Measurements from ENCODE around the gene VAMP8. TPM values are rescaled to one million over a fixed set of nuclear protein-coding genes. Genes with fewer than 3 reads are reported as not detected.
A peak's percentile ranks its signal among the peaks of the same experiment; 100 is the strongest.

VAMP8 gene
- total RNA-seq, 4 donors from 2014 or later, result 78.8 to 144 (median 93.8) TPM

GRCh38 chr2:85584354-85584856 is 7.0 kb downstream of the VAMP8 start, which contains the start of gene VAMP5:
Gene VAMP5, plus strand, starts transcription at chr2:85584431. Its CDS starts 60 bp downstream, at chr2:85584491.
- peak within 1 kb of the TSS; percentile 43 to 85 (median 59) for H3K4me3 ChIP-seq
- intact Hi-C loops (cut with DNase I), result no loop called here
- 0% methylated on average over 7 of the region's 52 CpGs; no CpG with 5 or more reads in 1 of the 2 donors for WGBS, 2 donors

GRCh38 chr2:85584857-85585780 is 7.7 kb downstream of the VAMP8 start:
- Histone ChIP-seq H3K36me3 (peaks cover 0 to 32% (median 0%) of the 10 kb centered on the region in 3 donors), H3K27me3 (no peaks in the 10 kb centered on the region), H3K27ac (peak overlapping the region; percentile 86 to 97 (median 94)), H3K9me3 (no peaks in the 10 kb centered on the region), H3K4me1 (peaks cover 21 to 82% (median 66%) of the 10 kb centered on the region in 3 donors), H3K4me3 (peak overlapping the region; percentile 43 to 85 (median 59))
- 25 to 45% methylated on average over 4 to 6 of the region's 9 CpGs for WGBS, 2 donors
- TF ChIP-seq CTCF (IDR thresholded peaks at IDR 0.05), result no peak
- no peak for TF ChIP-seq POLR2A (IDR thresholded peaks at IDR 0.05)
- no peak for DNase-seq
- intact Hi-C loops (cut with DNase I), result no loop called here

More at GRCh38 chr2:85584354-85584856, 7.0 kb downstream of the VAMP8 start, which contains the start of gene VAMP5:
- Histone ChIP-seq H3K27me3 (no peaks in the 10 kb centered on the region), H3K9me3 (no peaks in the 10 kb centered on the region), H3K4me1 (peaks cover 21 to 82% (median 68%) of the 10 kb centered on the region in 3 donors), H3K36me3 (peaks cover 0 to 33% (median 0%) of the 10 kb centered on the region in 3 donors), H3K27ac (peak within 1 kb of the TSS; percentile 86 to 97 (median 94))
- no peak for DNase-seq
- peak in 2 of 4 donors; percentile 51 to 55 for TF ChIP-seq POLR2A (IDR thresholded peaks at IDR 0.05)
- no peak for TF ChIP-seq CTCF (IDR thresholded peaks at IDR 0.05)

- peak overlapping the region; percentile 86 to 97 (median 94) for H3K27ac ChIP-seq
- no peaks in the 10 kb centered on the region for H3K9me3 ChIP-seq
- H3K4me3 ChIP-seq, result peak overlapping the region in 2 of 4 donors; percentile 66 to 85
- H3K4me1 ChIP-seq, result peaks cover 28 to 82% (median 68%) of the 10 kb centered on the region in 3 donors
- H3K27me3 ChIP-seq, result no peaks in the 10 kb centered on the region
- peaks cover 0 to 26% (median 0%) of the 10 kb centered on the region in 3 donors for H3K36me3 ChIP-seq
- intact Hi-C loops (cut with DNase I), result no loop called here
- no peak for DNase-seq
- TF ChIP-seq CTCF (IDR thresholded peaks at IDR 0.05) (no peak), POLR2A (IDR thresholded peaks at IDR 0.05) (no peak)
- 69 to 72% methylated on average over 1 of the region's 1 CpG for whole genome bisulfite sequencing, 2 donors
These were observed 8.4 kb downstream of the VAMP8 start for GRCh38 chr2:85585781-85586105.

GRCh38 chr2:85588236-85588635 is 10.8 kb downstream of the VAMP8 start:
- TF ChIP-seq CTCF (IDR thresholded peaks at IDR 0.05), result no peak
- no peak for TF ChIP-seq POLR2A (IDR thresholded peaks at IDR 0.05)
- 68 to 86% methylated on average over 4 of the region's 4 CpGs for WGBS, 2 donors
- no peak for DNase-seq
- peaks cover 38 to 99% (median 77%) of the 10 kb centered on the region in 3 donors for H3K4me1 ChIP-seq
- H3K9me3 ChIP-seq, result no peaks in the 10 kb centered on the region
- H3K4me3 ChIP-seq, result no peak overlapping the region
- intact Hi-C loops (cut with DNase I), result no loop called here
- peaks cover 0 to under 1% (median 0%) of the 10 kb centered on the region in 3 donors for H3K36me3 ChIP-seq
- peak overlapping the region in 3 of 4 donors; percentile 84 to 96 (median 91) for H3K27ac ChIP-seq
- no peaks in the 10 kb centered on the region for H3K27me3 ChIP-seq

- 57 to 84% methylated on average over 2 to 4 of the region's 4 CpGs for WGBS, 2 donors
- Histone ChIP-seq H3K9me3 (no peaks in the 10 kb centered on the region), H3K4me1 (peaks cover 38 to 95% (median 73%) of the 10 kb centered on the region in 3 donors), H3K27me3 (no peaks in the 10 kb centered on the region), H3K36me3 (no peaks in the 10 kb centered on the region), H3K27ac (peak overlapping the region in 3 of 4 donors; percentile 84 to 96 (median 91)), H3K4me3 (no peak overlapping the region)
- DNase-seq, result no peak
- no peak for TF ChIP-seq CTCF (IDR thresholded peaks at IDR 0.05)
- no peak for TF ChIP-seq POLR2A (IDR thresholded peaks at IDR 0.05)
- intact Hi-C loops (cut with DNase I), result no loop called here
These were observed 11.3 kb downstream of the VAMP8 start for GRCh38 chr2:85588645-85589044.
